ENCODE results near the gene GARIN5A.
"Not testable (repeated sequence)": the region's sequence is repeated elsewhere in the genome, so short reads cannot be mapped to it uniquely, and the experiment has no call there.

The GARIN5A gene

DNA sequence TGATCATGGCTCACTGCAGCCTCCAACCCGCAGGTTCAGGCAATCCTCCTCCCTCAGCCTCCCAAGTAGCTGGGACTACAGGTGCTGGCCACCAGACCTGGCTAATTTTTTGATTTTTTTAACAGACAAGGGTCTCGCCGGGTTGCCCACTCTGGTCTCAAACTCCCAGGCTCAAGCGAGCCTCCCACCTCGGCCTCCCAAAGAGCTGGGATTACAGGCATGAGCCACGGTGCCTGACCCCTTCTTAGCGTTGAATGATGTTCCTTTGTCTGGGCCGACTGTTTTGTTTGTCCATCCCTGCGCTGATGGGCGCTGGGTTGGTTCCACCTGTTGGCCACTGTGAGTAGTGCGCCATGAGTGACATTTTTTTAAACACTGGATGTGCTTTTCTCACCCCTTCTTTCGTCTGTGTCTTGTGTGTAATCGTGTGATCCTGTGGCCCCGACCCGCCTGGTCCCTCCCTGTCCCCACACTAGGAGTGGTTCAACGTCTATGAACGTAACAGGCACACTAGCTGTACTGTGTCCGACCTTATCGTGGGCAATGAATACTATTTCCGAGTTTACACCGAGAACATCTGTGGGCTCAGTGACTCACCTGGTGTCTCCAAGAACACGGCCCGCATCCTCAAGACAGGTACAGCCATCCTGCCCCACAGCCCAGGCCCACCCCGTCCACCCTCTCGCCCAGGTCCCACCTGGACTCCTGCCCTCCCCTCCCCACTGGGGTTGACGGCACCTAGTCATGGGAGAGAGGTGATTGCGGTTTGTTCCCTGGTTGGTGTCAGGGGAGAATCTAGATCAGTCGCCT lies 15.4 kb downstream of the GARIN5A start:
- DNase-seq = peak; percentile 84

DNA sequence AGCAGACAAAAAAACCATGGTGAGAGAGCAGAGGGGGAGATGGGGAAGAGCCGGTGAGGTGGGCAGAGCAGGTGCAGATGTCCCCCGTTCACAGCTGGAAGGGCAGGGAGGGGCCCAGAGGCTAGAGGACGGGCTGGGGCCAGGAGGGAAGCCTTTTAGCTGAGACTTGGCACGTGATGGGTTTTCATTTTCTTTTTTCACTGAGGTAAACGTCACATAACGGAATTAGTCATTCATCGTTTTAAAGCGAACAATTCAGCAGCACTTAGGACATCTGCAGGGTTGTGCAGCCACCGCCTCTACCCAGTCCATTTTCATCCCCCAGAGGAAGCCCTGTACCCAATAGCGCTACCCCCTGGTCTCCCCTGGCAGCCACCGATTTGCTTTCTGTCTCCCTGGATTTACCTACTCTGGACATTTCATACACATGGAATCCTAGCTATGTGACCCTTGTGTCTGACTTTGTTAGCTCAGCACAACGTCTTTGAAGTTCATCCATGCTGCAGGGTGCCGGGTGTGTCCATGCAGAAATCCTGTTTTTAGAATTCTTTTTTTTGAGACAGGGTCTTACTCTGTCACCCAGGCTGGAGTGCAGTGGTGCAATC lies 16.4 kb downstream of the GARIN5A start:
- DNase-seq = no peak

DNA sequence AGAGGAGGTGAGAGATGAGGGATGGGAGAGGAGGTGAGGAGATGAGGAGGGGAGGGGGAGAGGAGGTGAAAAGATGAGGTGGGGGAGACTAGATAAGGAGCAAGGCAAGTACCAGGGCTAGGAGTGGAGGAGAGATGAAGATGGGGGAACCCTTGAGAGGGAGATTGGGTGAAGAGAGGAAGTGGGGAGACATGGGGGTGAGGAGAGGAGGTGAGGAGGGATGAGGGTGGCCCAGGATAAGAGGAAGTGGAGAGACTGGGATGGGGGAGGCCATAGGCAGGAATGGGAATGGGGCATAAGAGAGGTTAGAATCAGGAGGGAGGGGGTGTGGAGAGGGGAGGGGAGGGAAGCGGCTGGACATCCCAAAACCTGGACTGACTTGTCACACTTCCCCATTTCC lies 17.0 kb downstream of the GARIN5A start:
- DNase-seq = no peak

DNA sequence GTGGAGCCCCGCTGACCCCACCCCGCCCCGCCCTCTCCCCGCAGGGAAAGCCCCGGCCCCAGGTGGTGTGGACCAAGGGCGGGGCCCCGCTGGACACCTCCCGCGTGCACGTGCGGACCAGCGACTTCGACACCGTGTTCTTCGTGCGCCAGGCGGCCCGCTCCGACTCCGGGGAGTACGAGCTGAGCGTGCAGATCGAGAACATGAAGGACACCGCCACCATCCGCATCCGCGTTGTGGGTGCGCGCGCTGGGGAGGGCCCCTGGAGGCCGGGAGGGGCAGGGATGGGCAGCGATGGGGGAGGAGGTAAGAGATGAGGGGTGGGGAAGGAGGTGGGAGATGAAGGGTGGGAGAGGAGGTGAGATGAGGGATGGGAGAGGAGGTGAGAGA lies 17.6 kb downstream of the GARIN5A start:
- no peak for DNase-seq

DNA sequence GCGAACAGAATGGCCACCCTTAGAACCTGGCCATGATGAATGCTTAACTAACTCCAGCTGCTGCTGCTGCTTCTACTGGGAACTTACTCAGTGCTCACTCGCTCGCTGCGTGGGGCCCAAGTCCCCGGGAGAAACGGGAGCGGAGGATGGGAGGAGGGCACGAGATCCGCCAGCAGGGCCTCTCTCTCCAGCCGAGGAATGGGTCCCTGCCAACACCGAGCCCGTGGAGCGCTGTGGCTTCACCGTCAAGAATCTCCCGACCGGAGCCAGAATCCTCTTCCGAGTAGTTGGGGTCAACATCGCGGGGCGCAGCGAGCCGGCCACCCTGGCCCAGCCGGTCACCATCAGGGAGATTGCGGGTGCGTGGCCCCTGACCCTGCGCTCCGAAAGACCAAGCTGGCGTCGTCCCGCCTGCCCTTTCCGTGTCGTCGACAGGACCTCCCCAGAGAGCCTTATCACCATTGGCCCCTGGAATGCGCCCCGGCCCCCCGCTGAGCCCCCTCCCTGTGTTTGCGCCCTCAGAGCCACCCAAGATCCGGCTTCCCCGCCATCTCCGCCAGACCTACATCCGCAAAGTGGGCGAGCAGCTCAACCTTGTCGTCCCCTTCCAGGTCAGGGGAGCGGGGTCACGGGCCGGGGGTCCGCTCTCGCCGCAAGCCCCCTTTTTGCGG lies 18.1 kb downstream of the GARIN5A start:
- DNase-seq = no peak

DNA sequence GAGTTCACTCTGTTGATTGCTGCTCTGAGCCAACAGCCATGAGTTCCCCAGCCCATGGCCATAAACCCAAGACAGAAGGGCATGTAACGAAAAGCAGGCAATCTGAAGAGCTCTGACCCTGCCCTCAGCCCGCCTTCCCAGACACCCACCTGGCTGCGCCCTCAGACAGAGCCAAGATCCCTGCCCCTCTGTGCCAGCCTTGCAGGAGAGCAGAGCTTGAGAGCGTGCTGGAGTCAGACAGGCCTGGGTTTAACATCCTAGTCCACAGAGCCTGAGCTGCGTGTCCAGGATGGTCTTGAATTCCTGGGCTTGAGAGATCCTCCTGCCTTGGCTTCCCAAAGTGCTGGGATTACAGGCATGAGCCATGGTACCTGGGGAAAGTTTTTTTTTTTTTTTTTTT lies 19.3 kb downstream of the GARIN5A start:
- no peak for DNase-seq

DNA sequence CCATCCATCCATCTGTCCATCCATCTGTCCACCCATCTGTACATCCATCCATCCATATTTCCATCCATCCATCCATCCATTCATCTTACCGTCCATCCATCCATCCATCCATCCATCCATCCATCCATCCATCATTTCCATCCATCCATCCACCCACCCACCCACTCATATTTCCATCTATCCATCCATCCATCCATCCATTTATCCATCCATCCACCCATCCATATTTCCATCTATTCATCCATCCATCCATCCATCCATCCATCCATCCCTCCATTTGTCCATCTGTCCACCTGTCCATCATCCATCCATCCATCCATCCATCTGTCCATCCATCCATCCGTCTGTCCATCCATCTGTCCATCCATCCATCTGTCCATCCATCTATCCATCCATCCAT lies 20.7 kb downstream of the GARIN5A start:
- DNase-seq = no peak

DNA sequence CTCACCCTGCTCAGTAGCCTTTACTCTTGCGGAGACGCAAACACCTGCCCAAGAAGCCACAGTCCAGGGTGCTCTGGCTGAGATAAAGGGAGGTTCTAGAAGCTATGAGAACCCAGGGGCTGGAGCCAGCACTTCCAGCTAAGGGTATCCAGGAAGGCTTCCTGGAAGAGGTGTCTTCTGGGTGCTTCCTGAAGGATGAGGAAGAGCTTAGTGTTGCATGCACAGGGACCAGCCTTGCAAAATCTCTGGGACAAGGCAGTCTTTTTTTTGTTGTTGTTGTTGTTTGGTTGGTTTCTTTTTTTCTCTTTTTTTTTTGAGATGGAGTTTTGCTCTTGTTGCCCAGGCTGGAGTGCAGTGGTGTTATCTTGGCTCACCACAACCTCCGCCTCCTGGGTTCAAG lies 23.4 kb downstream of the GARIN5A start:
- DNase-seq = no peak

DNA sequence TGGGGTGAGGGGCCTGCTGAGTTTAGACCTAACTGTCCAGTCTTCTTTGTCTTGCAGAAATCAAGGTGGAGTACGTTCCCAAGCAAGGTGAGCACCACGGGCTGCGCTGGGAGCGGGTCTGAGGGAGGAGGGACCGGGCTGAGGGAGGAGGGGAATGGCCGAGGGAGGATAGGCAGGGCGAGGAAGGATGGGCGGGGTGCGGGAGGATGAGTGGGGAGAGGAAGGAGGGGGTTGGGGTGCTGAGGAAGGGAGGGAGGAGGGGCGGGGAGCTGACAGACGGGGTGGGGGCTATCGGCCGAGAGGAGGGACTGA lies 25.5 kb downstream of the GARIN5A start:
- no peak for DNase-seq

DNA sequence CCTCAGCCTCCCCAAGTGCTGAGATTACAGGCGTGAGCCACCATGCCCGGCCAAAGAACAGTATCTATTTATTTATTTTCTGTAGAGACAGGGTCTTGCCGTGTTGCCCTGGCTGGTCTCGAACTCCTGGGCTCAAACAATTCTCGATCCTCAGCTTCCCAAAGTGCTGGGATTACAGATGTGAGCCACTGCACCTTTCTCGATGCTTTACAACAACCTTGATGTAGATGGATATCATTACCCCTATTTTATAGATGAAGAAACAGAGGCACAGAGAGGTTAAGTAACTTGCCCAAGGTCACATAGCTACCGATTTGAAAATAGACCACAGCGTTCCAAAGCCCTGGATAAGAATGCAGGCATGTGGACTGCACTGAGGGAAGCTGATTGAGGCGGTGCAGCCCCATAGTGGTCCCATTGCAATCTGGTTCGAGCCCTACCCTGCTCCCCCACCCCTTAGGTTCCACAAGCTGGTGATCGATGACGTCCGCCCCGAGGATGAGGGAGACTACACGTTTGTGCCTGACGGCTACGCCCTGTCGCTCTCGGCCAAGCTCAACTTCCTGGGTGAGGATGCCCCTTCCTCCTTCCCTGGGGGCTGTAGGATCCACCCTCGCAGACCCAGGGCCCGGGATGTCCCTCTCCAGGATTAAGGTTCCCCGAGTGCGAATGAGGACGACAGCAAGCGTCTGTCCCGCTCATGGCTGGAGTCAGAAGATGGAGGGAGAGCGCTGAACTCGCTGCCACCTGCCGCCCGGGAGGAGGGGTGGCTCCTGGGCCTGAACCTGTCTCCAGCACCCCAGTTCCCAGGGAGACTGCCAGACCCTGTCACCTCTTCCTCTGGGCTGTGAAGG lies 26.1 kb downstream of the GARIN5A start:
- no peak for DNase-seq

DNA sequence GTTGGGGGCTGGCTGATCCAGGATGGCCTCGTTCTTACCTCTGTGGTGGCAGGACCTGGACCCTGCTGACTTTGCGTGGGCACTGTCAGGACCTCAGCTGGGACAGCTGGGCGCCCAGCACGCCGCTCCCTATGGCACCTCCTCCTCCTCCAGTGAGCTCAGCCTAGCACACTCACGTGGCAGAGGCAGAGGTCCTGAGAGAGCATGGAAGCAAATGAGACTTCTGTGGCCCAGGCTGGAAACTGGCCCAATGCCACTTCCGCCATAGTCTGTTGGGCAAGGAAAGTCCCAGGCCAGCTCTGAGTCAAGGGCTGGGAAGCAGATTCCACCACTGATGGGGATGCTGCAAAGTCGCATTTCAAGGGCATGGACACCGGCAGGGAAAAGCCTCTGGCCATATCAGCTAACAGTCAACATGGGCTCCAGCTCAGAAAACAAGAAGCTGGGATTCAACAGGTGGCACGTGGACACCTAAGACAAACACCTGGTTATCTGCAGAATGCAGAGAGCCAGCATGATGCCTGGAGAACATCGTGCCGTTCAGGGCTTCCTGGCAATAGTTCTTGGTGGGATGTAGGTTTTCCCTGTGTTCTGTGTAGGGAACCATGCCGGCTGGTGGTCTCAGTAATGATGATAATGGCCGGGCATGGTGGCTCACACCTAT lies 27.3 kb downstream of the GARIN5A start:
- DNase-seq = no peak

DNA sequence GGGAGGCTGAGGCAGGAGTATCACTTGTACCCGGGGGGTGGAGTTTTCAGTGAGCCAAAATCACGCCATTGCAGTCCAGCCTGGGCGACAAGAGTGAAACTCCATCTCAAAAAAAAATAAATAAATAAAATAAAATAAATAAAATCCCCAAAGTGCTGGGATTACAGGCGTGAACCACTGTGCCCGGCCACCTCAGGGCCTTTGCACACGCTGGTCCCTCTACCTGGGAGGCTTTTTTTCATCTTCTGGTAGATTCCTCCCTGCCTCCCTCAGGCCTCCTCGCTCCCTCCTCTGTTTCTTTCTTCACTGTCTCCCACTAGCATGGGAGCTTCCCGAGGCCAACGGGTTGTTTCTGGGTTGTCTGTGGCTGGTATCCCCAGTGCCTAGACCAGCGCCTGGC lies 28.9 kb downstream of the GARIN5A start:
- DNase-seq = no peak

DNA sequence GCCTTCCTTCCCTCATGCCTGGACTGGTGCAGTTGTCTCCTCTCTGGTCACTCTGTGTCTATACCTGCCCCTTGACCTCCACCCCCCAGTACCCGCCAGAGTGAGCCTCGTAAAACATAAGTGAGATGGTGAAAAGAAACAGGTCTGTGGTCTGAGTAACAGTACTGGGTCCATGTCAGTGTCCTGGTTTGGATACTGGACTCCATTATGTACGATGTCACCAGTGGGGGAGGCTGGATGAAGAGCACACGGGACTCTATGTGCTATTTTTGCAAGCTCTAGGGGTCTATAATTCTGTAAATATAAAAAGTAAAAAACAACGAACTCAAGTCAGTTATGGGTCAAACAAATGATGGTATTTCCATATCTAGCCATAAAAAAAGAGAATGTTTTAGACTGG lies 29.6 kb downstream of the GARIN5A start:
- no peak for DNase-seq

DNA sequence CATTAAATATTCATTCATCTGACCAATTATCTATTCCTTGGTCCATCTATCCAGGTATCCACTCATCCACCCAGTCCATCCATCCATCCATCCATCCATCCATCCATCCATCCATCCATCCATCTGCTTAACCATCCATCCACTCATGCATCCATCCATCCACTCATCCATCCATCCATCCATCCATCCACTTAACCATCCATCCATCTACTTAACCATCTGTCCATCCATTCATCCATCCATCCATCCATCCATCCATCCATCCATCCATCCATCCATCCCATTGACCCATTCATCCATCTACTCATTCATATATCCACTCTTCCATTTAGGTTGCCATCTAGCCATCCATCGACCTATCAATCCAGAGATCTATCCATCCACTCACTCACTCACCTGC lies 32.6 kb downstream of the GARIN5A start:
- no peak for DNase-seq

DNA sequence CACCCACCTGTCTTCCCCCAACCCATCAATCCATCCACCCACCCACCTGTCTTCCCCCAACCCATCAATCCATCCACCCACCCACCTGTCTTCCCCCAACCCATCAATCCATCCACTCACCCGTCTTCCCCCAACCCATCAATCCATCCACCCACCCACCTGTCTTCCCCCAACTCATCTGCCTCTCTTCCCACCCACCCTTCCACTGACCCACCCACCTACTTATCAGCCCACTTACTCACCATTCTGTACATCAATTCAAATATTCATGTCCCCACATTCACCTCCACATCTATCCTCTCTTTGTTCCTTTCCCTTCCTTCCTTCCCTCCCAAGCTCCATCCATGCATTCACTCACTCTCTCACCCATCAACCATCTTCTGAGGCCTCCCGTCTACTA lies 37.5 kb downstream of the GARIN5A start:
- DNase-seq = not testable (repeated sequence)

DNA sequence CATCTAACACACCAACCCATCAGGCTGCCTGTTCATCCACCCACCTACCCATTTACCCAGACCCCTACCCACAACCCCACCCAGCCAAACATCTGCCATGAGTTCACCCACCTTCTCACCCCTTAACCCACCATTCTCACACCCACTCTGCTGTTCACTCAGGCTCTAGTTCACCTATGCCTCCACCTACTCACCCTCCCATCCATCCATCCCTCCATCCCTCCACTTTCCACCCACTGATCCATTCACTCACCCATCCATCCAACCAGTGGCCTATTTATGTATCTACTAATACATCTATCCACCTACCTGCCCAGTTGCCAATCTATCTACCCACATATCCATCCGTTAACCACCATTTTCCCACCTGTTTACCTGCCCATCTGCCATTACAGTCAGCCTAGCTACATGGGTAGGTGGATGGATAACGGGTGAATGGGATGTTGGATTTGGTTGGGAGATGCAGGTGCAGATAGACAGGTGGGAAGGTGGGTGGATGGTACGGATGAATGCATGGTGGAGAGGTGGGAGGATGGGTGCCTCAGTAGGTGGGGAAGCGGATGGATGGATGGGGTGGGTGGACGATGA lies 38.7 kb downstream of the GARIN5A start:
- DNase-seq = no peak

DNA sequence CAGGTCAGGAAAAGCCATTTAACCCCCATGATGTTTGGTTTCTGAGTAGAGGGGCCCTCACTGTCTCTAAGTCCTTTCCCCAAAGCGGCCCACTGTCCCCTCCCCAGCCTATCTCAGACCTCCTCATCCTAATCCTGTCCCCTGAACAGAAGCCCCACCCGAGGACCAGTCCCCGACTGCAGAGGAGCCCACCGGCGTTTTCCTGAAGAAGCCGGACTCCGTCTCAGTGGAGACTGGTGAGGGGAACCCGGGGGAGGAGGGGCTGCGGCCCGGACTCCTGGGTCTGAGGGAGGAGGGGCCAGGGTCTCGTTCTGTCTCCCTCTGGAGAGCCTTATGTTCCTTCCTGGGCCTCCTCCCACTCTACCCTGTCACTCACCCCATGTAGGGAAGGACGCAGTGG lies 41.0 kb downstream of the GARIN5A start:
- no peak for DNase-seq

DNA sequence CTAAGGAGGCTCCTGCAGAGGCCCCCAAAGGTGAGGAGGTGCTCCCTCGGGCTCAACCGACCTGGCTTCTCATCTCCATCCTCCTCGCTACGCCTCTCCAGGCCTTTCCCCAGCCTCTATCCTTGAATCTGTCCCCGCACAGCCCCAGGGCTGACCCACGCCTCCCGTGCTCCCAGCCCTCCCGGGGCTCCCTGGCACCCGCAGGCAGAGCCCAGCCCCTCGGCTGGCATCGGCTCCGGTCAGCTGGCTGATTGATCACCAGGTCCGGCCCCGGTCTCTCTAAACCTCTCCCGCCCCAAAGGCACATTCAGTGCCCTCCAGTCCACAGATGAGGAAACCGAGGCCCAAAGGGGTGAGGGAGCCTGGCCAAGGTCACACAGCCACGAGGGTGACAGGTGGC lies 41.4 kb downstream of the GARIN5A start:
- DNase-seq = no peak

DNA sequence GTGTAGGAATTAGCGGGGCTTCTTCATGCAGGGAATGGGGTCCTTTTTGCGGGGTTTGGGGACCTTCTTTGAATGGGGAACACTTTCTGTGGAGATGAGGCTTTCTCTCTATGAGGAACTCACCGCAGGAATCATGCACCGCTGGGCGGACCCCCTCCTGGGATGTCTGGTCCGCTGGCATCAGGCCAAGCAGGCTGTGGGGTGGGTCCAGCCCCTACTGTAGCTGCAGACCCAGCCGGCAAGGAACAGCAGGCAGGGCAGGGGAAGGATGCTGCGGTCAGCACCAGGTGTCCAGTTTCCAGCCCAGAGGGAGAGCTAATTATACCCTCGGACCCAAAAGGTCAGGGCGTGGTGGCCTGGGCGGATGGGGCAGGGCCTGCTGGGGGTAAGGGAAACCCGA lies 42.1 kb downstream of the GARIN5A start:
- DNase-seq = no peak

DNA sequence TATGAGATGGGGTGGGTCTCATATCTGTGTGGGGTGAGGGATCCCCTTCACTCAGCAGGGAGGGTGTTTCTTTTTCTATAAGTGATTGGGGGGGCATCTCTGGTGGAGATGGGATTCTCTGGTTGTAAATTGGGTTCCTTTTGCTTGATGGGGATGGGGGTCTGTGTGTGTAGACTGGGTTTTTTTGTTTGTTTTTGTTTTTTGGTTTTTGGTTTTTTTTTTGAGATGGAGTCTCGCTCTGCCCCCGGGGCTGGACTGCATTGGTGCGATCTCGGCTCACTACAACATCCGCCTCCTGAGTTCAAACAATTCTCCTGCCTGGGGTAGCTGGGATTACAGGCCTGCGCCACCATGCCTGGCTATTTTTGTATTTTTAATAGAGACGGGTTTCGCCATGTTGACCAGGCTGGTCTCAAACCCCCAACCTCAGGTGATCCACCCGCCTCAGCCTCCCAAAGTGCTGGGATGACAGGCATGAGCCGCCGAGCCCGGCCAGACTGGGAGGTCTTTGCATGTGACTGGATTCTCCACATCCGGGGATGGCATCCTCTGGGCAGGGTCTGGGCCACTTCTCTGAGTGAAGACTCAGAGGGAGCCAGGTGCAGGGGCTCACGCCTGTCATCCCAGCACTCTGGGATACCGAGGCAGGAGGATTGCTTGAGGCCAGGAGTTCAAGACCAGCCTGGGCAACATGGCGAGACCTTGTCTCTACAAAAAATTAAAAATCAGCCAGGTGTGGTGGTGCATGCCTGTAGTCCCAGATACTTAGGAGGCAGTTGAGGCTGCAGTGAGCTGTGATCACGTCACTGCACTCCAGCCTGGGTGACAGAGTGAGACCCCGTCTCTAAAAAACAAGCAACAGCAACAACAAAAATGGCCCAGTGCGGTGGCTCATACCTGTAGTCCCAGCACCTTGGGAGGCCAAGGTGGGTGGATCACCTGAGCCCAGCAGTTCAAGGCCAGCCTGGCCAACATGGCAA lies 43.2 kb downstream of the GARIN5A start:
- DNase-seq = no peak
